Loucy (cell line): Measurements from ENCODE around the gene SCGB1D1.

Experiments
- H2AFZ ChIP-seq: fragments of 200-600 bp; sonication (generic); 2 replicates; pipeline ENCODE4 v1.6.0; 2016; ENCODE audit warnings: antibody characterized with exemption, mild to moderate bottlenecking, low read length, moderate library complexity
- H3F3A ChIP-seq: fragments of 200-600 bp; 2 replicates; pipeline ENCODE4 v1.6.0; 2016; ENCODE audit warnings: antibody characterized with exemption, low read depth, mild to moderate bottlenecking
- H3K27me3 ChIP-seq: fragments of 200-600 bp; sonication (generic); 2 replicates; pipeline ENCODE4 v1.6.1; 2014; ENCODE audit warnings: low read length, mild to moderate bottlenecking; ENCODE audit not compliant: insufficient read depth, poor library complexity, severe bottlenecking
- H3K36me3 ChIP-seq: fragments of 200-600 bp; sonication (generic); 2 replicates; pipeline ENCODE4 v1.6.1; 2016; ENCODE audit warnings: low read length; ENCODE audit not compliant: insufficient read depth
- H3K4me1 ChIP-seq: fragments of 200-600 bp; sonication (generic); 2 replicates; pipeline ENCODE4 v1.5.1; 2014; ENCODE audit warnings: low read length, mild to moderate bottlenecking; ENCODE audit not compliant: insufficient read depth, poor library complexity, severe bottlenecking
- H3K4me2 ChIP-seq: fragments of 200-600 bp; sonication (generic); 2 replicates; pipeline ENCODE4 v1.6.0; 2014; ENCODE audit warnings: antibody characterized with exemption, low read length, low read depth, mild to moderate bottlenecking; ENCODE audit not compliant: poor library complexity, severe bottlenecking
- H3K4me3 ChIP-seq: fragments of 200-600 bp; sonication (generic); 2 replicates; pipeline ENCODE4 v1.5.1; 2014; ENCODE audit warnings: low read length, mild to moderate bottlenecking, mixed read lengths; ENCODE audit not compliant: poor library complexity, severe bottlenecking
- H3K79me2 ChIP-seq: fragments of 200-600 bp; sonication (generic); 2 replicates; pipeline ENCODE4 v1.6.1; 2014; ENCODE audit warnings: low read length; ENCODE audit not compliant: insufficient read depth
- H3K9ac ChIP-seq: fragments of 200-600 bp; sonication (generic); 2 replicates; pipeline ENCODE4 v1.6.0; 2014; ENCODE audit warnings: mild to moderate bottlenecking, low read depth, low read length, moderate library complexity; ENCODE audit not compliant: poor library complexity, severe bottlenecking
- H3K9me2 ChIP-seq: fragments of 200-600 bp; sonication (generic); replicated peaks from 2 replicates; pipeline ENCODE4 v1.6.1; 2016; ENCODE audit warnings: low read depth, low read length, mixed read lengths
- H3K9me3 ChIP-seq: fragments of 200-600 bp; sonication (generic); 2 replicates; pipeline ENCODE4 v1.6.1; 2014; ENCODE audit warnings: mild to moderate bottlenecking, antibody characterized with exemption, low read length, low read depth; ENCODE audit not compliant: insufficient read depth
- H4K20me1 ChIP-seq: fragments of 200-600 bp; sonication (generic); 2 replicates; pipeline ENCODE4 v1.6.0; 2014; ENCODE audit warnings: antibody characterized with exemption, low read length, mild to moderate bottlenecking; ENCODE audit not compliant: insufficient read depth, poor library complexity, severe bottlenecking
- EZH2phosphoT487 ChIP-seq: fragments of 200-600 bp; IDR thresholded peaks from 2 replicates; pipeline ENCODE4 v1.6.1; 2018; ENCODE audit warnings: antibody characterized with exemption, mild to moderate bottlenecking, moderate library complexity, borderline replicate concordance
- TF ChIP-seq, protein P1 (sequence below): fragments of 200-600 bp; sonication (generic); conservative IDR thresholded peaks from 2 replicates; pipeline ENCODE4 v1.5.1; 2014; ENCODE audit warnings: mild to moderate bottlenecking, antibody characterized with exemption, low read length

The SCGB1D1 gene

DNA sequence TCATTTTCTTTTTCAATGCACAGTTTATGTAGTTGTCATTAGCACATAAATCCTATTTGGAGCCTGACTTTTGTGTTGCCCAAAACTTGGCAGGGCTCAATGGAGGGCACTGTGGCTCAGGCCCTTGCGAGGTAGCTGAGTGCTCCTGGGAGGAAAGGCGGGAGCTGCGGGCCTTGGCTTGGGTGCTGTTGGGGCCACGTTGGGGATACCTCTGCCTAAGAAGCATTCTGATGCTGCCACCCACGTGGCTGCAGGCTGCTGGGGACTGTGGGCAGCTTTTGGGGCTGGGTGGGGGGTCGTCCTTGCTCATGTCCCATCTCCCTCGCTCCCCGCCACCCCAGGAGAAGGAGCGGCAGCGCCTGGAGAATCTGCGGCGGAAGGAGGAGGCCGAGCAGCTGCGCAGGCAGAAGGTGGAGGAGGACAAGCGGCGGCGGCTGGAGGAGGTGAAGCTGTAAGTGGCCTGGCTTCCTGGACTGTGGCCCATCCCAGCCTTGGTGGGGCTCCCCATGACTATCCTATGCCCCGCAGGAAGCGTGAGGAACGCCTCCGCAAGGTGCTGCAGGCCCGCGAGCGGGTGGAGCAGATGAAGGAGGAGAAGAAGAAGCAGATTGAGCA lies 45.3 kb upstream of the SCGB1D1 start:
- TF ChIP-seq EZH2phosphoT487: no peak
- TF ChIP-seq, protein P1, sequence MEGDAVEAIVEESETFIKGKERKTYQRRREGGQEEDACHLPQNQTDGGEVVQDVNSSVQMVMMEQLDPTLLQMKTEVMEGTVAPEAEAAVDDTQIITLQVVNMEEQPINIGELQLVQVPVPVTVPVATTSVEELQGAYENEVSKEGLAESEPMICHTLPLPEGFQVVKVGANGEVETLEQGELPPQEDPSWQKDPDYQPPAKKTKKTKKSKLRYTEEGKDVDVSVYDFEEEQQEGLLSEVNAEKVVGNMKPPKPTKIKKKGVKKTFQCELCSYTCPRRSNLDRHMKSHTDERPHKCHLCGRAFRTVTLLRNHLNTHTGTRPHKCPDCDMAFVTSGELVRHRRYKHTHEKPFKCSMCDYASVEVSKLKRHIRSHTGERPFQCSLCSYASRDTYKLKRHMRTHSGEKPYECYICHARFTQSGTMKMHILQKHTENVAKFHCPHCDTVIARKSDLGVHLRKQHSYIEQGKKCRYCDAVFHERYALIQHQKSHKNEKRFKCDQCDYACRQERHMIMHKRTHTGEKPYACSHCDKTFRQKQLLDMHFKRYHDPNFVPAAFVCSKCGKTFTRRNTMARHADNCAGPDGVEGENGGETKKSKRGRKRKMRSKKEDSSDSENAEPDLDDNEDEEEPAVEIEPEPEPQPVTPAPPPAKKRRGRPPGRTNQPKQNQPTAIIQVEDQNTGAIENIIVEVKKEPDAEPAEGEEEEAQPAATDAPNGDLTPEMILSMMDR: no peak
- no peaks in the 10 kb centered on the region for H3F3A ChIP-seq
- no peaks in the 10 kb centered on the region for H3K9me2 ChIP-seq
- peaks cover 6% of the 10 kb centered on the region for H4K20me1 ChIP-seq
- H3K4me3 ChIP-seq: no peak overlapping the region
- no peaks in the 10 kb centered on the region for H3K27me3 ChIP-seq
- H3K4me1 ChIP-seq: no peaks in the 10 kb centered on the region
- no peak overlapping the region for H2AFZ ChIP-seq
- H3K4me2 ChIP-seq: no peak overlapping the region
- H3K36me3 ChIP-seq: peaks cover 98% of the 10 kb centered on the region; the same call in 1 of the 2 replicates
- no peaks in the 10 kb centered on the region for H3K79me2 ChIP-seq
- no peaks in the 10 kb centered on the region for H3K9me3 ChIP-seq
- no peak overlapping the region for H3K9ac ChIP-seq

DNA sequence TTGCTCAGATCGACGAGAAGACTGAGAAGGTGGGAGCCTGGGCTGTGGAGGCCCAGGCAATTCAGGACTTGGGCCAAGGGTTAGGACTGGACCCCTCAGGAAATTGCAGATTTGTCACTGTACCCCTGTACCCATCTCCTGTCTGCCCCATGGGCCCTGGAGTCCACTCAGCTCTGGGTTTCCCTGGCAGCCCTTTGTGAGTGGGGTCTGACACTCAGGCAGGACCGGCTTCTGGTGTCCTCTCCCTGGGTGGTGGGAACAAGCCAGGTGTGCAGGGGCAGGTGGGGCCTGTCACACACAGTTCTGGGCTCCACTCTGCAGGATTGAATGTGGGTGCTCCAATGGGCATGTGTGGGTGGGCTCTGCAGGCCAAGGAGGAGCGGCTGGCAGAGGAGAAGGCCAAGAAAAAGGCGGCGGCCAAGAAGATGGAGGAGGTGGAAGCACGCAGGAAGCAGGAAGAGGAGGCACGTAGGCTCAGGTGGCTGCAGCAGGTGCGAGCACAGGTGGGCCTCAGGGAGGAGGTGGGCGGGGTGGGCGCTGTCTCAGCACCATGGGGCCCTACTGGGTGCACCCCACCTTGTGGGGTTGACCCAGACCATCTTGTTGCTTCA lies 44.6 kb upstream of the SCGB1D1 start:
- peaks cover 98% of the 10 kb centered on the region; the same call in 1 of the 2 replicates for H3K36me3 ChIP-seq

DNA sequence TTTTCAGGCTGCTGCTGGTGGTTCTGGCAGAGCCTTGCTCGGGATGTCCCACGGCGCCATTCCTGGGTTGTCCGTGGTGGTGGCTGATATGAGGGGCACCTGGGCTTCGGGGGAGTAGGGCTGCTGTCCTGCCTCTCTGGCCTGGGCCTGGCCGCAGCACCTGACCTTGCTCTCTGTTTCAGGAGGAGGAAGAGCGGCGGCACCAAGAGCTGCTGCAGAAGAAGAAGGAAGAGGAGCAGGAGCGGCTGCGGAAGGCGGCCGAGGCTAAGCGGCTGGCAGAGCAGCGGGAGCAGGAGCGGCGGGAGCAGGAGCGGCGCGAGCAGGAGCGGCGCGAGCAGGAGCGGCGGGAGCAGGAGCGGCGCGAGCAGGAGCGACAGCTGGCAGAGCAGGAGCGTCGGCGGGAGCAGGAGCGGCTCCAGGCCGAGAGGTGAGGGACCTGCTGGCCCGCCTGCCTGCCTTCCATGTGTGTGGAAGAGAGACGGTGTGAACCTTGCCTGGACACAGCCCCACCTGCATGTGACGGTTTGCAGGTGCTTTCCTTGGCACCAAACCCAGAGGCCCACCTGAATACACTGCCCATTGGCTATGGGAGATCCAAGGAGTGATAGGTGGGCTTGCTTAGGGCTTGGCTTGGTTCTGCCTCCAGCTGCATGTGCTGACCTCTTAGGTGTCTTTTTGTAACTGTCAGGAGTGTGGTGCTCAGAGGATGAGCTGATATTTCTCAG lies 43.4 kb upstream of the SCGB1D1 start:
- no peaks in the 10 kb centered on the region for H3K9me3 ChIP-seq
- H3K27me3 ChIP-seq: no peaks in the 10 kb centered on the region
- H3K9me2 ChIP-seq: no peaks in the 10 kb centered on the region
- H3K9ac ChIP-seq: no peak overlapping the region
- H3F3A ChIP-seq: no peaks in the 10 kb centered on the region
- H3K4me3 ChIP-seq: no peak overlapping the region
- H3K79me2 ChIP-seq: no peaks in the 10 kb centered on the region
- H2AFZ ChIP-seq: no peak overlapping the region
- TF ChIP-seq, protein P1: no peak
- no peak for TF ChIP-seq EZH2phosphoT487
- H3K4me2 ChIP-seq: no peak overlapping the region
- no peaks in the 10 kb centered on the region for H4K20me1 ChIP-seq
- H3K36me3 ChIP-seq: peaks cover 98% of the 10 kb centered on the region; the same call in 1 of the 2 replicates
- no peaks in the 10 kb centered on the region for H3K4me1 ChIP-seq

More for the DNA sequence above, 44.6 kb upstream of the SCGB1D1 start:
- H3F3A ChIP-seq: no peaks in the 10 kb centered on the region
- H3K27me3 ChIP-seq: no peaks in the 10 kb centered on the region
- H3K79me2 ChIP-seq: no peaks in the 10 kb centered on the region
- no peaks in the 10 kb centered on the region for H3K9me3 ChIP-seq
- H3K4me3 ChIP-seq: no peak overlapping the region
- no peaks in the 10 kb centered on the region for H3K9me2 ChIP-seq
- peaks cover 6% of the 10 kb centered on the region for H4K20me1 ChIP-seq
- H3K9ac ChIP-seq: no peak overlapping the region
- TF ChIP-seq, protein P1: no peak
- no peak for TF ChIP-seq EZH2phosphoT487
- no peak overlapping the region for H3K4me2 ChIP-seq
- H2AFZ ChIP-seq: no peak overlapping the region
- H3K4me1 ChIP-seq: no peaks in the 10 kb centered on the region
